HG03045 (cell line): ENCODE data around the gene LIF.

Experiments used
- ATAC-seq: cut with Tn5 transposase; IDR thresholded peaks from one replicate; pipeline ENCODE4 v1.9.1; 2021; ENCODE audit warnings: mild to moderate bottlenecking, moderate library complexity; ENCODE audit not compliant: unreplicated experiment

LIF gene

GRCh38 chr22:30245985-30246813 is at the start of gene LIF:
Gene LIF, minus strand, starts transcription at chr22:30246759. Its CDS starts 64 bp downstream, at chr22:30246695.
- ATAC-seq = no peak

- no peak for ATAC-seq
Observed at GRCh38 chr22:30296324-30296723, 49.8 kb upstream of the LIF start.

- no peak for ATAC-seq
Observed at GRCh38 chr22:30295576-30295975, 49.0 kb upstream of the LIF start.

- no peak for ATAC-seq
Observed at GRCh38 chr22:30294830-30295229, 48.3 kb upstream of the LIF start.

- no peak for ATAC-seq
Observed at GRCh38 chr22:30294066-30294465, 47.5 kb upstream of the LIF start.

- ATAC-seq = no peak
Observed at GRCh38 chr22:30293026-30293425, 46.5 kb upstream of the LIF start.

- ATAC-seq = no peak
Observed at GRCh38 chr22:30292069-30292970, 45.8 kb upstream of the LIF start.

GRCh38 chr22:30291058-30291892 is 44.7 kb upstream of the LIF start:
- no peak for ATAC-seq

- no peak for ATAC-seq
Observed at GRCh38 chr22:30290342-30291057, 43.9 kb upstream of the LIF start.

- peak; percentile 7 for ATAC-seq
Observed at GRCh38 chr22:30289980-30290313, 43.4 kb upstream of the LIF start.

- ATAC-seq = peak; percentile 70
Observed at GRCh38 chr22:30289141-30289979, 42.8 kb upstream of the LIF start, which contains the start of gene CASTOR1. Gene CASTOR1, minus strand, starts transcription at chr22:30289505. Its CDS starts 8 bp downstream, at chr22:30289497.

GRCh38 chr22:30288419-30289140 is 42.0 kb upstream of the LIF start:
- ATAC-seq = no peak

GRCh38 chr22:30287648-30288418 is 41.3 kb upstream of the LIF start:
- ATAC-seq = no peak

GRCh38 chr22:30286813-30287647 is 40.5 kb upstream of the LIF start:
- no peak for ATAC-seq

GRCh38 chr22:30286331-30286730 is 39.8 kb upstream of the LIF start:
- no peak for ATAC-seq

- ATAC-seq = no peak
Observed at GRCh38 chr22:30285846-30286200, 39.3 kb upstream of the LIF start.

GRCh38 chr22:30285176-30285845 is 38.8 kb upstream of the LIF start:
- ATAC-seq = no peak
